Peyer's patch (tissue), 4 donors: ENCODE measurements around the gene ICAM1.

Experiments
- CTCF ChIP-seq, 6 experiments: fragments of 450-650 bp in 4 of 6; fragments of 200-600 bp in 2 of 6; sonication (generic) in 1 of 6; IDR thresholded peaks; one replicate each; pipeline ENCODE4 v1.5.1; 2017 to 2019; ENCODE audit warnings: antibody characterized with exemption in 6 of 6, mild to moderate bottlenecking in 3 of 6, moderate library complexity in 1 of 6
- POLR2A ChIP-seq, 2 donors: fragments of 450-650 bp; IDR thresholded peaks; one replicate each; pipeline ENCODE4 v1.5.1; 2017; ENCODE audit warnings: antibody characterized with exemption in 2 of 2, mild to moderate bottlenecking in 2 of 2, moderate library complexity in 2 of 2

DNA sequence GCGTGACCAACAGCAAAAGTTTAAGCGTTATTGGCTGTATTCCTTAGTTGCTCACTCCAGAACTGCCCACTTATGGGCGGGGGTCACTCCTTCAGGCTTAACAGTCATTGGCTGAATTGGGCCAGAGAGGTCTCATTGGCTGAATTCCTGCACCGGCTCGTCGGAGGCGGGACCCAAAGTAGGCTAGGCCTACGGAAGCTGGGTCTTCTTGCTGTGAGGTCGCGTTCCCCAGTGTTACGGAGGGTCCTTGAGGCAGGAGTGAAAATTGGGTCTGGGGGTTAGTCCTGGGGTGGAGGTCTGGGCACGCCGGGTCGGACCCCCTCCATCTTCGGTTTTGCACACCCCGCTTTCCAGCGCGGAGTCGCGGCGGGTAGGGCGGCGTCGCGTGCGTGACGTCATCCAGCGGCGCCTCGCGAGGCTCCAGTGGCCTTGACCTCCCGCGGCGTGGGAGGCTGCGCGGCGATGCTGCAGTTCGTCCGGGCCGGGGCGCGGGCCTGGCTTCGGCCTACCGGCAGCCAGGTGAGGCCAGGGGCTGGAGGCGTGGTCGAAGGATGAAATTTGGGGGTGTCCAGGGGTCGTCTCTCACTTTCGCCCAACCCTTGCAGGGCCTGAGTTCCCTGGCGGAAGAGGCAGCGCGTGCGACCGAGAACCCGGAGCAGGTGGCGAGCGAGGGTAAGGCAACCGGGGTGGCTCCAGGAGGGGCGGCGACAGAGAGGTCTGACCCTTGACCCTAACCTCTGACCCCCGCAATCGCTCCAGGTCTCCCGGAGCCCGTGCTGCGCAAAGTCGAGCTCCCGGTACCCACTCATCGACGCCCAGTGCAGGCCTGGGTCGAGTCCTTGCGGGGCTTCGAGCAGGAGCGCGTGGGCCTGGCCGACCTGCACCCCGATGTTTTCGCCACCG, 18.9 kb upstream of the ICAM1 start, which contains the start of gene MRPL4:
- peak in 3 of 6 experiments; percentile 19 to 22 (median 19) for TF ChIP-seq CTCF (IDR thresholded peaks at IDR 0.05)
- TF ChIP-seq POLR2A (IDR thresholded peaks at IDR 0.05) = peak; percentile 27 to 59
